Measurements from ENCODE around the gene HNF1B.

- TF ChIP-seq POLR2A (IDR thresholded peaks at IDR 0.05) = no peak
- TF ChIP-seq CTCF (IDR thresholded peaks at IDR 0.05) = no peak
Observed at GRCh38 chr17:37732316-37732715, 12.5 kb downstream of the HNF1B start.

Data from right lobe of liver (tissue), 4 donors.